H4 (cell line): Measurements from ENCODE around the gene PIP5K1B. TPM values are rescaled to one million over a fixed set of nuclear protein-coding genes. Genes with fewer than 3 reads are reported as not detected.
A peak's percentile ranks its signal among the peaks of the same experiment; 100 is the strongest.
"Not testable (repeated sequence)": the region's sequence is repeated elsewhere in the genome, so short reads cannot be mapped to it uniquely, and the experiment has no call there.

Source experiments
- DNase-seq: peaks from one replicate; pipeline ENCODE4 v3.0.0-alpha.2; 2015; ENCODE audit warnings: low spot score
- total RNA-seq: library from RNA; depleted of rRNA; stranded (reverse); fragments of >200 nt; shearing (Covaris generic); gene quantifications from 2 replicates; pipeline ENCODE4 v1.2.3, GENCODE V29; 2014

Gene PIP5K1B
- total RNA-seq, 1 experiment from 2014 or later = not detected

GRCh38 chr9:68983522-68984424 lies 278.7 kb downstream of the PIP5K1B start:
- DNase-seq = no peak

GRCh38 chr9:68986949-68987348 lies 281.9 kb downstream of the PIP5K1B start:
- not testable (repeated sequence) for DNase-seq

GRCh38 chr9:68991457-68991856 lies 286.4 kb downstream of the PIP5K1B start:
- no peak for DNase-seq

- no peak for DNase-seq
Observed at GRCh38 chr9:68995776-68996175, 290.7 kb downstream of the PIP5K1B start.

GRCh38 chr9:68996462-68996861 lies 291.4 kb downstream of the PIP5K1B start:
- no peak for DNase-seq

GRCh38 chr9:68997666-68998065 lies 292.6 kb downstream of the PIP5K1B start:
- no peak for DNase-seq

GRCh38 chr9:68998385-68998784 lies 293.3 kb downstream of the PIP5K1B start:
- no peak for DNase-seq

- DNase-seq = no peak
Observed at GRCh38 chr9:68998812-68999211, 293.8 kb downstream of the PIP5K1B start.

- DNase-seq = peak; percentile 73
Observed at GRCh38 chr9:68999393-69000105, 294.5 kb downstream of the PIP5K1B start.

- DNase-seq = no peak
Observed at GRCh38 chr9:69001921-69002320, 296.9 kb downstream of the PIP5K1B start.

GRCh38 chr9:69003051-69003450 lies 298.0 kb downstream of the PIP5K1B start:
- no peak for DNase-seq

- DNase-seq = no peak
Observed at GRCh38 chr9:69004836-69005235, 299.8 kb downstream of the PIP5K1B start.

- no peak for DNase-seq
Observed at GRCh38 chr9:69009708-69010107, 304.7 kb downstream of the PIP5K1B start.

- no peak for DNase-seq
Observed at GRCh38 chr9:69012696-69013381, 307.8 kb downstream of the PIP5K1B start.

- DNase-seq = no peak
Observed at GRCh38 chr9:69013382-69013727, 308.3 kb downstream of the PIP5K1B start.

- DNase-seq = no peak
Observed at GRCh38 chr9:69014013-69014412, 309.0 kb downstream of the PIP5K1B start, which contains the start of gene PRKACG. TSS of gene PRKACG (minus strand) at chr9:69014113. CDS start at chr9:69014092, 21 bp downstream.

- DNase-seq = no peak
Observed at GRCh38 chr9:69016191-69017096, 311.4 kb downstream of the PIP5K1B start.

- no peak for DNase-seq
Observed at GRCh38 chr9:69018737-69019136, 313.7 kb downstream of the PIP5K1B start.

- no peak for DNase-seq
Observed at GRCh38 chr9:69019808-69020207, 314.8 kb downstream of the PIP5K1B start.

GRCh38 chr9:69020301-69021145 lies 315.5 kb downstream of the PIP5K1B start:
- DNase-seq = no peak
